ENCODE data around the gene KCNQ1.

- TF ChIP-seq, protein P1, sequence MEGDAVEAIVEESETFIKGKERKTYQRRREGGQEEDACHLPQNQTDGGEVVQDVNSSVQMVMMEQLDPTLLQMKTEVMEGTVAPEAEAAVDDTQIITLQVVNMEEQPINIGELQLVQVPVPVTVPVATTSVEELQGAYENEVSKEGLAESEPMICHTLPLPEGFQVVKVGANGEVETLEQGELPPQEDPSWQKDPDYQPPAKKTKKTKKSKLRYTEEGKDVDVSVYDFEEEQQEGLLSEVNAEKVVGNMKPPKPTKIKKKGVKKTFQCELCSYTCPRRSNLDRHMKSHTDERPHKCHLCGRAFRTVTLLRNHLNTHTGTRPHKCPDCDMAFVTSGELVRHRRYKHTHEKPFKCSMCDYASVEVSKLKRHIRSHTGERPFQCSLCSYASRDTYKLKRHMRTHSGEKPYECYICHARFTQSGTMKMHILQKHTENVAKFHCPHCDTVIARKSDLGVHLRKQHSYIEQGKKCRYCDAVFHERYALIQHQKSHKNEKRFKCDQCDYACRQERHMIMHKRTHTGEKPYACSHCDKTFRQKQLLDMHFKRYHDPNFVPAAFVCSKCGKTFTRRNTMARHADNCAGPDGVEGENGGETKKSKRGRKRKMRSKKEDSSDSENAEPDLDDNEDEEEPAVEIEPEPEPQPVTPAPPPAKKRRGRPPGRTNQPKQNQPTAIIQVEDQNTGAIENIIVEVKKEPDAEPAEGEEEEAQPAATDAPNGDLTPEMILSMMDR (conservative IDR thresholded peaks at IDR 0.05), result no peak
- TF ChIP-seq EZH2 (IDR thresholded peaks at IDR 0.05; ENCODE audit: low read depth), result no peak
These were observed 1.4 kb upstream of the KCNQ1 start for GRCh38 chr11:2443406-2443805.
